HG03103 (cell line): ENCODE measurements around the gene MSLN.
A peak's percentile ranks its signal among the peaks of the same experiment; 100 is the strongest.
"Not testable (repeated sequence)": the region's sequence is repeated elsewhere in the genome, so short reads cannot be mapped to it uniquely, and the experiment has no call there.

Experiments used
- ATAC-seq: cut with Tn5 transposase; IDR thresholded peaks from one replicate; pipeline ENCODE4 v1.9.1; 2021; ENCODE audit warnings: low read depth; ENCODE audit not compliant: unreplicated experiment

The MSLN gene

GRCh38 chr16:760545-761343 is at the start of gene MSLN:
TSS of gene MSLN (plus strand) at chr16:760734. CDS start at chr16:762681, 1,947 bp downstream.
- ATAC-seq: no peak

GRCh38 chr16:711084-711483 is 49.5 kb upstream of the MSLN start:
- ATAC-seq: no peak

DNA sequence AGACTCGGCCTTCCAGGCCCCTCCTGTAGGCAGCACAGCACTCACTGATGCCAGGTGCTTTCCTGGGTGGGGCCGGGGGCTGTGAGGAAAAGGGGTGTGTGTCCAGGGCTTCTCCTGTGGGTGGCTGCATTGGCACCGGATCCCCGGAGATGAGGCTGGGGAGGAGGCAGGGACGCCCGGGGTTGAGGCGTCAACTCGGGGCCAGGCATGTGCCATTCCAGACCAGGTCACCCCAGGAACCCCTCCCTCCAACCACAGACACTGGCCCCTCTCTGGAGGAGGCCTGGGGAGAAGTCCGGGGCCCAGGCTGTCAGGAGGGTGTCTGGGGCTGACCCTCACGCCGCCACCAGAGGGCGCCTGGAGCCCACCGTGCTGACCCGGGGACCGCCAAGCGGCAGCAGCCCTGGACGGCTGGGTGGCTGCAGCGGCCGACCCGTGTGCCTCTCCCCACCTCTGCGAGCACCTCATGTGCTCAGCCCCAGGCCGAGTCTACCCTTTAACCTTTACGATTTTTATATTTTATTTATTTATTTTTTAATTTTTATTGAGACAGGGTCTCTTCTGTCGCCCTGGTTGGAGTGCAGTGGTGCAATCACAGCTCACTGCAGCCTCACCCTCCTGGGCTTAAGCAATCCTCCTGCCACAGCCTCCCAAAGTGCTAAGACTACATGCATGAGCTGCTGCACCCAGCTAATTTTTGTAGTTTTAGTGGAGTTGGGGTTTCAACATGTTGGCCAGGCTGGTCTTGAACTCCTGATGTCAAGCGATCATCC is 48.8 kb upstream of the MSLN start:
- ATAC-seq: no peak

- ATAC-seq: not testable (repeated sequence)
Observed at GRCh38 chr16:712740-713250, 47.7 kb upstream of the MSLN start.

DNA sequence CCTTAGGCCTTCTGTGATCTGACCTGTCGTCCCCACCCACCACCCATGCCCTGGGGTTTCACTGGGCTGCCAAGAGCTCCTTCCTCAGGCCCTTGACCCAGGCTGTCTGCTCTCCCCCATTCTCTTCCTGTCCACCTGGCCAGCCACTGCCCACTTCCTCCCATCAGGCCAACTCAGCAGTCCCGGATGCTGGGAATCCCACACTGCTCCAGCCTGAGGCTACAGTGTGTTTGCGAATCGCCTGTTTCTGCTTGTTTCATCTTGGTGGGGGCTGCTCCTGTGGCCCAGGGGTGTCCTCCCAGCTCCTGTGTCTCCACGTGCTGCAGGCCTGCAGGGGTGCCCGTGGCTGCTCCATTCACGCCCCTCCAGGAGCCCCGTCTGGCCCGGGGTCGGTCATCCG is 46.5 kb upstream of the MSLN start:
- ATAC-seq: no peak

DNA sequence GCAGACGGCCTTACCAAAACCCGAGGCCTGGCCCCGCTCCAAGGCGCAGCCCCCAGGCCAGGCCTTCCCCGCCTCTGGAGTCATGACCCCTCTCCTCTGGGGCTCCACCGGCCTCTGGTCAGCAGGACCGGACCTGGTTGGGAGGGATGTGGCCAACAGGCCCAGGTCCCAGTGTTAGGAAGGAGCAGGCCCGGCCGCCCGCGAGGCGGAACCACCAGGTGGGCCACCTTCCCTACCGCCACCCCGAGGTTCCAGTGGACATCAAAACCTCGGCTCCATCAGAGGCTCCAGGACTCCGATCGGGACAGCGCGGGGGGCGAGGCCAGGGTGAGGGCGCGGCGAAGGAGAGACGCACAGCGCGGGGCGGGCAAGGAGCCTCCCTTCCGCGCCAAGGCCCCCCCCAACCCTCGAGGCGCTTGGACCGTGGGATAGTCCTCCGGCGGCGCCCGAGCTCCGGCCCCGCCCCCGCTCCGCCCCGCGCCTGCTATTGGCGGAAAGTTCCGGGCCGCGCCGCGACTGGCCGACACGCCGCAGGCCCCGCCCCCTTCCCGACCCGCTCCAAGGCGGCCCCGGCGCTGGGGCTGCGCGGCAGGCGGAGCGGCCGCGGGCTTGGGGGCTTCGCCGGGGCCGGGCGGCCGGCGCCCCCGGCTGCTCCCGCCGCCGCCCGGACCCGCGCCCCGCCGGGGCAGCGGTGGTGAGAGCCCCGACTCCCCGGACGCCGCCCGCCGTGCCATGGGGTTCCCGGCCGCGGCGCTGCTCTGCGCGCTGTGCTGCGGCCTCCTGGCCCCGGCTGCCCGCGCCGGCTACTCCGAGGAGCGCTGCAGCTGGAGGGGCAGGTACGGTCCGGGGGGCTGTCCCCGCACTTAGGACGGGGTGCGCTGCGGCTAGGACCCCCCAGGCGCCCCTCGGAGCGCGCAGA is 45.7 kb upstream of the MSLN start, which contains the start of gene METRN:
Gene METRN (plus strand): TSS at position 561 of the 919 bp plus-strand sequence. CDS start 172 bp downstream, at position 733.
- ATAC-seq: no peak

- ATAC-seq: no peak
Observed at GRCh38 chr16:715477-716199, 44.9 kb upstream of the MSLN start.

DNA sequence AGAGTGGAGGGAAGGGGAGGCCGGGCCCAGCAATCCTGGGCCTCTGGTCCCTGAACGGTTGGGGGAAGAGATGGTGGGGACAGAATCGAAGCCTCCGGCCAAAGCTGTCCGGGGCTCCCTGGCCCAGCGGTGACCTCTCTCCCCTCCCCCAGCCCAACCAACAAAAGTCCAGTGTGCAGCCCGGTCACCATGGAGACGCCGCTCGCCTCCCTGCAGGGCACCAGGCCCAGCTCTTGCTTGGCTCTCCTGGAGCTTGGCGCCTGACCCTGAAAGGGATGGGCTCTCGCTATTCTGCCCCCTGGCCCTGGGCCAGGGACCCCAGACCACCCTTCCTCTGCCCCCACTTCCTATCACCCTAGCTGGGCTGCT is 44.4 kb upstream of the MSLN start:
- ATAC-seq: no peak

DNA sequence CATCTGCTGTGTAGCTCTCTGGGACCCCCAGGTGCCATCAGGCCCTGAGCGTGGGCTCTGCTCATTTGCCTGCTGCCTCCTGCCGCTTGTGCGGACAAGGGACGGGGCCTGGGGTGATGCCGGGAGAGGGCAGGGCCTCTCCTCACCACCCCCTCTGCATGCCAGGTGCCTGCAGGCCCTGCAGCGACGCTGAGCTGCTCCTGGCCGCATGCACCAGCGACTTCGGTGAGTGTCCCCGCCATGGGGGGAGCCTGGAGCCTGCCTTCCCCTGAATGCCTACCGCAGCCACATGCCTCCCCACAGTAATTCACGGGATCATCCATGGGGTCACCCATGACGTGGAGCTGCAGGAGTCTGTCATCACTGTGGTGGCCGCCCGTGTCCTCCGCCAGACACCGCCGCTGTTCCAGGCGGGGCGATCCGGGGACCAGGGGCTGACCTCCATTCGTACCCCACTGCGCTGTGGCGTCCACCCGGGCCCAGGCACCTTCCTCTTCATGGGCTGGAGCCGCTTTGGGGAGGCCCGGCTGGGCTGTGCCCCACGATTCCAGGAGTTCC is 43.7 kb upstream of the MSLN start:
- ATAC-seq: no peak

DNA sequence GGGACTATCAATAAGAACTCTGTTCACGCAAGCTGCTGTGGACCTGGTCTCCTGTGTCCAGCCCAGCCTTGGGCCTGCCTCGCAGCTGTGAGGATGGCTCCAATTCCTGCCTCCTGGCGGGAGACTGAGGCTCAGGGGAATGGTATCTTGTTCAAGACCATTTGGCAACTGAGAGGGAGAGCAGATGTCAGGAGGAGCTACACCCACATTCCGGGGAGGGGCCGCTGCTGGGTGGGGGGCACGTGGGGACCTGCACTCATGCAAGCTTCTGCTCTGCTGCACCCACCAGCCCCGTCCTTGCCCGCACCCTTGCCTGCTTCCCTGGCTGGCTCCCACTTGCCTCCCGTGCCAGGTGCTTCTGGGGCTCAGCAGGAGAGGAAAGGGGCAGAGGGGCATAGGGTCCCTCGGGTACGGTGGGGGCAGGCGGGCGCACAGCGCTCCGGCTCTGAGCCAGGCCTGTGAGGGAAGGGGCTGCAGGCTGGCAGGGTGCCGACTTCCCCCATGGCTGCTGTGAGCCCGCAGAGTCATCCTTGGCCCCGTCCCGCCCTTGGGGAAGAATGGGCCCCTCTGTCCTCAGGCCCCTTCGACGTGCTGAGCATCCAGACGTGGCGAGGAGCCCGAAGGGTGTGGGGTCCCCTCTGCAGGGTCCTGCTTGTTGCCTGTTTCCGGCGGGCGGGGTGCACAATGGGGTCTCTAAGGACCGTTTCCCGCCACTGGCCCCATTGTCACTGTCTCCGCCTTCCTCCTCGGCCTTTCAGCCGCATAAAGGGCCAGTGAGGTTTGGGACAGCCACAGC is 42.9 kb upstream of the MSLN start:
- ATAC-seq: no peak

DNA sequence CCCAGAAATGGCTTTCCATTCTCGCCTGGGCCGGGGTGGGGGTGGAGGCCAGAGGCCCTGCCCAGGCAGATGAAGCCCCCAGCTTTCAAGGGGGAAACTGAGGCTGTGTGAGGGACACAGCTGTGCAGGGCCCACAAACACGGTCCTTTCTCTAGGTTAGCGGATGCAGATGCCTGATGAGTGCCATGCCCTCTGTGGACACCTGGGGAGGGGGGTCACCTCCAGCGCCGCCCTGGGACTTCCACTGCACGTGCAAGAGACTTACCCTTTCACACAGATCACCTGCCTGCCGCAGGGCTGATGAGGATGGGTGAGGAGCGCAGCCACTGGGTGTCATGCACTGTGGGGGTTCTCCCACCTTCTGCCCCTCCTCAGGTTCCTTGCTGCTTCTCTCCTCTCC is 42.1 kb upstream of the MSLN start:
- ATAC-seq: no peak

DNA sequence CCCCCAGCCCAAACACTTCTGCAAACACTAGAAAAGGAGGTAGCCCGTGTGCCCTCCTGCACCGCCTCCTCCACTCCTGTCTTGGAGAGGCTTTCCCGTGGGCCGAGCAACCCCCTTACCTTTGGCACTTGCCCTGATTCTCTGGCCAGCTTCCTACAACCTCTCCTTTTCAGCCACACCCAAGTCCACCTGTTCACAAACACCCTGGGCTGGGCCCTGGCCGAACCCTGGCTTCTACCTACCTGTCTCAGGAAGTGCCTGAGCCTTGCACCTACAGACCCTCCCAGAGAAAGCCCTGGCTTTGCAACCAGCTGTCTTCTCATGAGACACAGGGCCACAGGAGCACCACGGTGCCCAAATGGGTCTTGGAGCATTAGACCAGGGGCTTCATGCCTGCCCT is 41.6 kb upstream of the MSLN start:
- ATAC-seq: no peak

DNA sequence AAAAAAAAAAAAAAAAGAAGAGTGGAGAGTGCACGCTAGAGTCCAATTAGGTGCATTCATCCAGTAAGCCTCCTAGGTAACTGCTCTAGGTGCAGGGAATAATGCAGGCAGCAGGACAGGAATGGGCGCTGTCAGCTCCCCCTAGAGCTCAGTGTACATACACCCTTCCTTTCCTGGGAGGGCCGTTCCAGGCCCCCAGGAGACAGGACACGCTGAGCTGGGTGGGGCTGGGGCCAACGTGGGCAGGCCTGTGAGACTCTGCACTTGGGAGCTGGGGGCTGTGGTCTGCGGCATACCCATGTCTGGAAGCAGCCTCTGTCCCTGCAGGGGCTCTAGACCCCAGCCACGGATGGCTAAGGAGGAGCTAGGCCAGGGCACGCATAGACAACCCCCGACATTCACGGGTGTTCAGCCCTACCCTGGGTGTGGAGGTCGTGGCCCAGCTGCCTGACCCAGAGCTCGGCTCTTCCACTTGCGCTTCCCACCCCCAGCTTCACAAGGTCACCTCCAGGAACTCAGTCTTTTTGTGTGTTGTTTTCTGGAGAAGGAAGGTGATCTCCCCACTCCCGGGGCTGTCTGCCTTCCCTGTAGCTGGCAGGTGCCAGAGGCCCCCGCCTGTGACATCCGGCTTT is 40.6 kb upstream of the MSLN start:
- ATAC-seq: no peak

- peak; percentile 18 for ATAC-seq
Observed at GRCh38 chr16:720447-720989, 40.0 kb upstream of the MSLN start.

DNA sequence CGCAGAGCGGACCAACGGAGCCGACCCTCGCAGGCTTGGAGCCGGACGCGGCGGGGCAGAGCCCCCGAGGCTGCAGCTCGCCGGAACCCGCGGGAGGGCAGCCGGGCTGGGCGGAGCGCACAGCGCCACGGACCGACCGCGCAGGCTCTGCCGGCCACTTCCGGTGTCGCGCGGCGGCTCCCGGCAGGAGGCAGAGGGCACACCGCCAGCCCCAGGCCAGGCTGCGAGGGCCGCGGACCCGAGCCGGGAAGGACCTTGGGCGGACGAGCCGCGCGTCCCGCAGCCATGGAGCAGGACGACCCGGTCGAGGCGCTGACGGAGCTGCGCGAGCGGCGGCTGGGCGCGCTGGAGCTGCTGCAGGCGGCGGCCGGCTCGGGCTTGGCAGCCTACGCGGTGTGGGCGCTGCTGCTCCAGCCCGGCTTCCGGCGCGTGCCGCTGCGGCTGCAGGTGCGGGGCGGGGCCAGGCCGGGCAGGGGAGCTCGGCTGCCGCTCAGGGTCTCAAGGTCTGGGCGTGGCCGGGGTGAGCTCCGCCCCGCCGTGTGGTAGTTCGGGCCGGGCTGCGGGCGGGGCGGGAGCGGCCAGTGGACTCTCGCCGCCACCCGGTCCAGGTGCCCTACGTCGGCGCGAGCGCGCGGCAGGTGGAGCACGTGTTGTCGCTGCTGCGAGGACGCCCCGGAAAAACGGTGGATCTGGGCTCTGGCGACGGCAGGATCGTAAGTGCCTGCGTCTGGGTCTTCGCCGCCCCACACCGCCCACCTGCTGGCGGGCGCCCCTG is 39.4 kb upstream of the MSLN start, which contains the start of gene ANTKMT:
Gene ANTKMT (plus strand): TSS at position 157 of the 775 bp plus-strand sequence. CDS start 129 bp downstream, at position 286.
- peak; percentile 54 for ATAC-seq

DNA sequence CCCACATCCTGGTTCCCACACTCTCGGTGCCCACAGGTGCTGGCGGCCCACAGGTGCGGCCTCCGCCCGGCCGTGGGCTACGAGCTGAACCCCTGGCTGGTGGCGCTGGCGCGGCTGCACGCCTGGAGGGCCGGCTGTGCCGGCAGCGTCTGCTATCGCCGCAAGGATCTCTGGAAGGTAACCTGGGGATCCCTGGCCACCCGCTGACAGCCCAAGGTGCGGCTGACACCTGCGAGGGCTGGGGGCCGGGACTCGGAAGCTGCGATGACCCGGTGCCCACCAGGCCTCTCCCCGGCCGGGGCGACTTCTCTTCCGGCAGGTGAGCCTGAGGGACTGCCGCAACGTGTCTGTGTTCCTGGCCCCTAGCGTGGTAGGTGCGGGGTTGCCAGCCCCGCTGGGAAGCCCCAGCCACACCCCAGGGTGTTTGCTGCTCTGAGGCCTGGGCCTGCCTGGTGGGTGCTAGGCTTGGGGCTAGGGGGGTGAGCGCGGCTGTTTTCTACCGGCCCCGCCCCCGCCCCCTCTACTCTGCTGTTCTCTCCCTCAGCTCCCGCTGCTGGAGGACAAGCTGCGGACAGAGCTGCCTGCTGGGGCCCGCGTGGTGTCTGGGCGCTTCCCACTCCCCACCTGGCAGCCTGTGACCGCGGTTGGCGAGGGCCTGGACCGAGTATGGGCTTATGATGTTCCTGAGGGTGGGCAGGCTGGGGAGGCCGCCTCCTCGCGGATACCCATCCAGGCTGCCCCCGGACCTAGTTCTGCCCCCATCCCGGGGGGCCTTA is 38.6 kb upstream of the MSLN start:
- no peak for ATAC-seq
